Keratinocyte (primary cell): ENCODE results near the gene OR5H14. TPM values are rescaled to one million over a fixed set of nuclear protein-coding genes. Genes with fewer than 3 reads are reported as not detected.

Experiments used
- DNase-seq: peaks from one replicate; pipeline ENCODE4 v3.0.0-alpha.2; 2011; ENCODE audit warnings: low read depth, missing footprints, low spot score
- FAIRE-seq: peaks from 2 replicates; lab custom pipeline; 2011; peaks lifted over from hg19 to GRCh38; lab: Jason Lieb, UNC
- H2AFZ ChIP-seq: 2 replicates; pipeline ENCODE4 v1.6.0; 2012; ENCODE audit warnings: low read length, control low read depth, inconsistent platforms; ENCODE audit not compliant: control insufficient read depth
- H3K27ac ChIP-seq: 2 replicates; pipeline ENCODE4 v1.5.1; 2011; ENCODE audit warnings: low read length; ENCODE audit not compliant: control insufficient read depth, insufficient read depth
- H3K27me3 ChIP-seq: 3 replicates; pipeline ENCODE4 v1.6.0; 2011; ENCODE audit warnings: low read length; ENCODE audit not compliant: control insufficient read depth, insufficient read depth; ENCODE audit errors: extremely low read depth
- H3K36me3 ChIP-seq, 2 experiments: 2 replicates in 1 of 2; 3 replicates in 1 of 2; pipeline ENCODE4 v1.5.1; 2011; ENCODE audit warnings: low read length in 2 of 2, mild to moderate bottlenecking in 1 of 2; ENCODE audit not compliant: control insufficient read depth in 2 of 2, insufficient read depth in 2 of 2; ENCODE audit errors: extremely low read depth in 1 of 2
- H3K4me1 ChIP-seq: 3 replicates; pipeline ENCODE4 v1.5.1; 2011; ENCODE audit warnings: low read length; ENCODE audit not compliant: control insufficient read depth, insufficient read depth; ENCODE audit errors: extremely low read depth
- H3K4me2 ChIP-seq: 3 replicates; pipeline ENCODE4 v1.6.0; 2011; ENCODE audit warnings: low read depth, low read length; ENCODE audit not compliant: control insufficient read depth, insufficient read depth; ENCODE audit errors: extremely low read depth
- H3K4me3 ChIP-seq, 3 experiments: fragments of 200-600 bp in 1 of 3; sonication (generic) in 1 of 3; 2 replicates in 2 of 3; 3 replicates in 1 of 3; pipeline ENCODE4 v1.5.1; 2011 to 2016; ENCODE audit warnings: low read length in 3 of 3, mild to moderate bottlenecking in 3 of 3, control low read depth in 2 of 3, inconsistent platforms in 1 of 3, low read depth in 1 of 3, mixed read lengths in 1 of 3, mixed run types in 1 of 3, moderate library complexity in 1 of 3; ENCODE audit not compliant: control insufficient read depth in 2 of 3, insufficient read depth in 2 of 3; ENCODE audit errors: extremely low read depth in 1 of 3
- H3K79me2 ChIP-seq: 2 replicates; pipeline ENCODE4 v1.6.0; 2012; ENCODE audit warnings: low read length; ENCODE audit not compliant: control insufficient read depth, insufficient read depth
- H3K9ac ChIP-seq: 3 replicates; pipeline ENCODE4 v1.6.0; 2011; ENCODE audit warnings: low read length; ENCODE audit not compliant: control insufficient read depth, insufficient read depth; ENCODE audit errors: extremely low read depth
- H3K9me1 ChIP-seq: 3 replicates; pipeline ENCODE4 v1.6.0; 2011; ENCODE audit warnings: low read length; ENCODE audit not compliant: control insufficient read depth, insufficient read depth; ENCODE audit errors: extremely low read depth
- H3K9me3 ChIP-seq: 2 replicates; pipeline ENCODE4 v1.5.1; 2012; ENCODE audit warnings: low read depth, low read length; ENCODE audit not compliant: control insufficient read depth
- H4K20me1 ChIP-seq: 3 replicates; pipeline ENCODE4 v1.6.0; 2011; ENCODE audit warnings: low read length; ENCODE audit not compliant: control insufficient read depth, insufficient read depth; ENCODE audit errors: extremely low read depth
- CTCF ChIP-seq, 3 experiments: IDR thresholded peaks in 1 of 3; conservative IDR thresholded peaks in 1 of 3; optimal IDR thresholded peaks in 1 of 3; 2 replicates in 2 of 3; 3 replicates in 1 of 3; pipeline versions ENCODE3 to v1.5.1; 2011; ENCODE audit warnings: low read length in 3 of 3, mild to moderate bottlenecking in 3 of 3, moderate library complexity in 2 of 3, control low read depth in 1 of 3, inconsistent platforms in 1 of 3; ENCODE audit not compliant: insufficient read depth in 2 of 3; ENCODE audit errors: extremely low read depth in 1 of 3
- EZH2 ChIP-seq: IDR thresholded peaks from one replicate; pipeline ENCODE4 v1.6.1; 2012; ENCODE audit warnings: inconsistent platforms, mild to moderate bottlenecking, low read length, moderate library complexity
- dilution Hi-C: fragments of 300-500 bp; cut with MboI; formaldehyde crosslinking; loops from one replicate; pipeline ENCODE4 v1.7.0; 2020; ENCODE audit warnings: low sequenced_read_pairs; ENCODE audit not compliant: extremely low pct_ligation_motif_present
- polyA plus RNA-seq, 5 experiments: library from polyadenylated mRNA; depleted of rRNA in 3 of 5; stranded (reverse) in 3 of 5; stranded (forward) in 1 of 5; unstranded in 1 of 5; fragments of >200 nt; gene quantifications; 1 replicate in 1 of 5; 2 replicates in 3 of 5; 3 replicates in 1 of 5; pipeline versions ENCODE4 v1.2.1 to v1.2.3, GENCODE V29; 2011 to 2012; ENCODE audit warnings: missing spikeins in 2 of 5, low read depth in 1 of 5, low replicate concordance in 1 of 5

The OR5H14 gene
- polyA plus RNA-seq, 1 donor (not counting 4 experiments of a cell fraction or from before 2014, with no cell fraction given), result not detected

GRCh38 chr3:98110550-98110908 is 36.8 kb upstream of the OR5H14 start:
- no peak for FAIRE-seq

GRCh38 chr3:98114264-98114663 is 33.0 kb upstream of the OR5H14 start:
- H3K9ac ChIP-seq, result no peak overlapping the region
- H3K27ac ChIP-seq, result no peak overlapping the region
- H2AFZ ChIP-seq, result no peak overlapping the region
- dilution Hi-C loops, result no loop called here
- DNase-seq (no peak), FAIRE-seq (no peak)
- H4K20me1 ChIP-seq, result no peaks in the 10 kb centered on the region
- H3K36me3 ChIP-seq, result no peaks in the 10 kb centered on the region
- H3K79me2 ChIP-seq, result no peaks in the 10 kb centered on the region
- no peaks in the 10 kb centered on the region for H3K27me3 ChIP-seq
- H3K4me1 ChIP-seq, result no peaks in the 10 kb centered on the region
- no peak for TF ChIP-seq CTCF (optimal IDR thresholded peaks at IDR 0.05 in 1 of 3, IDR thresholded peaks at IDR 0.05 in 1 of 3, conservative IDR thresholded peaks at IDR 0.05 in 1 of 3; ENCODE audit: extremely low read depth in 1 of 3, insufficient read depth in 2 of 3, low read length in 3 of 3)
- TF ChIP-seq EZH2, result no peak
- no peak overlapping the region for H3K4me3 ChIP-seq
- H3K4me2 ChIP-seq, result no peak overlapping the region
- H3K9me3 ChIP-seq, result no peaks in the 10 kb centered on the region
- no peaks in the 10 kb centered on the region for H3K9me1 ChIP-seq

More at GRCh38 chr3:98110550-98110908, 36.8 kb upstream of the OR5H14 start:
- H3K27me3 ChIP-seq, result no peaks in the 10 kb centered on the region
- H3K4me1 ChIP-seq, result no peaks in the 10 kb centered on the region
- H3K4me2 ChIP-seq, result no peak overlapping the region
- H4K20me1 ChIP-seq, result no peaks in the 10 kb centered on the region
- H3K36me3 ChIP-seq, result no peaks in the 10 kb centered on the region
- no peak for DNase-seq
- dilution Hi-C loops, result no loop called here
- H2AFZ ChIP-seq, result no peak overlapping the region
- H3K9me3 ChIP-seq, result no peaks in the 10 kb centered on the region
- no peaks in the 10 kb centered on the region for H3K79me2 ChIP-seq
- H3K4me3 ChIP-seq, result no peak overlapping the region
- TF ChIP-seq EZH2 (no peak), CTCF (optimal IDR thresholded peaks at IDR 0.05 in 1 of 3, IDR thresholded peaks at IDR 0.05 in 1 of 3, conservative IDR thresholded peaks at IDR 0.05 in 1 of 3; ENCODE audit: extremely low read depth in 1 of 3, insufficient read depth in 2 of 3, low read length in 3 of 3) (no peak)
- no peak overlapping the region for H3K9ac ChIP-seq
- no peaks in the 10 kb centered on the region for H3K9me1 ChIP-seq
- no peak overlapping the region for H3K27ac ChIP-seq
